KG1 (cell line): ENCODE data around the gene SAMD14.

Experiments used
- DNase-seq: peaks from one replicate; lab custom pipeline; 2025; lab: John Stamatoyannopoulos, UW

The SAMD14 gene

GRCh38 chr17:50165066-50165465, 35.1 kb upstream of the SAMD14 start:
- no peak for DNase-seq

GRCh38 chr17:50164697-50164988, 34.7 kb upstream of the SAMD14 start:
- DNase-seq, result no peak

- DNase-seq, result no peak
These were observed 34.1 kb upstream of the SAMD14 start for GRCh38 chr17:50163843-50164696.

DNA sequence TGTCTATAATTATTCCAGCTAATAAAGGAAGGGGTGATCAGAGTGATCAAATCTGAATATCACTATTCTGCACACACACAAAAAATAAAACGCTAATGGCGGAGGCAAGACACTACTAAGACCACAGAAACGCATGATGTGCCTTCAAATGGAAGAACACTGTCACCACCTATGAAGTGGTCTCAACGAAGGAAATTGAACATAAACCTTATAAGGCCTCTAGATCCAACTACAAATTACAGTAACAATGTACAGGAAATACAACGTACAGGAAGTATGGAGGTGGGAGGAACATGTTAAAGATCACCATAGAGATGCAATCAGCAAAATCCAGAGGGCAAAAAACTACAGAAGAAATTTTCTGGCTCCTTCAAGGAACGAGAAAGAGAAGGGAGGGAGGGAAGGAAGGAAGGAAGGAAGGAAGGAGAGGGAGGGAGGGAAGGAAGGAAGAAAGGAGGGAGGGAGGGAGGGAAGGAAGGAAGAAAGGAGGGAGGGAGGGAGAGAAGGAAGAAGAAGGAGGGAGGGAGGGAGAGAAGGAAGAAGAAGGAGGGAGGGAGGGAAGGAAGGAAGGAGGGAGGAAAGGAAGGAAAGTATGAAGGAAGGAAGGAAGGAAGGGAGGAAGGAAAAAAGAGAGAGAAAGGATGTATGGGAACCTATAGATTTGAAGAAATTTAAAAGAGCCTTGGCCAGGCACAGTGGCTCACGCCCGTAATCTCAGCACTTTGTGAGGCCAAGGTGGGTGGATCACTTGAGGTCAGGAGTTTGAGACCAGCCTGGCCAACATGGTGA, 32.7 kb upstream of the SAMD14 start:
- no peak for DNase-seq

- no peak for DNase-seq
These were observed 31.9 kb upstream of the SAMD14 start for GRCh38 chr17:50161911-50162288.

DNA sequence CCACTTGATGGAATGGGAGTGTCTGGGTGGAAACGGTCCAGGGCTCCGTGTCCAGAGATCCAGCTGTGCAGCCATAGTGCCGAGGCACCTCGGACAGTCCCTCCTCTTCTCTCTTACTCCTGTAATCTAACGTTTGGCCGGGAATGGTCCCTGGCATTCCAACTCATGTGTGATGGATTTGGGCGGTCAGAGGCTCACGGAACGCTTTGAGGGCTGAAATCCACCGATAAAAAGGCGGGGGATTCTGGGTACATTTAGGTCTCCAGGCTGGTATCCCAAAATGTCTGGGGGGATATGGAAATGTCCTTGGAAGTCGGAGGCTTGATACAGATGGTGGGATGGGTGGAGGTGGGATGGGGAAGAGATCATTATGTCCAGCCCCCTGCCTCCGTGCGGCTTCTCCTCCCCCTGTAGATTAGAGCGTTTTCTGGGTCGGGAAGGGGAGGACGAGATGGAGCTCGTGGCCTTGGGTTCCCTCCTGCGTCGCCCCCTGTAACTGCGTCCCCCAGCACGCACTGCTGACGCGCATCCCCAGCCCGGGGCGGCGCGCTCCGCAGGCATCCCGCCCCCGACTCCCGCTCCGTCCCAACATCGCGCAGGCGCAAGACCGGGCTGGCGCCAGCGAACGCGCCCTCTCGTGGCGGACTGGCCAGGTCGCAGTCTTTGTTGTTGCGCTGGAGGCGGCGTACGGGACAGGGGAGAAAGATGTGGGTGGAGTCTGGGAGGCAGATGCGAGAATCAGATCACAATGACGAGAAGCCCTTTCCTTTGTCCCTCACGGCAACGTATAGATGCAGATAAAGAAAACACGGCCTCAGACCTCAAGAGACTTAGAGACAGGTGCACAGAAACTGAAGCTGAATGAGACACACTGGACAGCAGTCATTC, 31.3 kb upstream of the SAMD14 start:
- DNase-seq, result peak; percentile 83

DNA sequence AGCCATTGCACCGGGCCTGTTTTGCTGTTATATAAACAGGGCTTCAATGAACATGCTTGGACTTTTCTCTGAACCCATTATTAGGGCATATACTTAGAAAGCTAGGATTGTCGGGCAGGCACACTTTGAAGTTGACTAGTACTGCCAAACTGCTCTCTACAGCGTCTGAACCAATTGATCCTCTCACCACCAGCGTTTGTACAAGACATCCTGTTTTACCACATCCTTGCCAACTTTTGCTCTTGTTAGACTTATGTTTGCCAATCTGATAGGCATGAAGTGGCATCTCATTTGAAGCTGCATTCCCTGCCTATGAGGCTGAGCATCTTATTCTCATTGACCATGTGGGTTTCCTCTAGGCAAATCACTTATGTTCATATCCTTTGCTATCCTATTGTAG, 27.9 kb upstream of the SAMD14 start:
- DNase-seq, result no peak

- DNase-seq, result no peak
These were observed 25.3 kb upstream of the SAMD14 start for GRCh38 chr17:50155115-50155819.

DNA sequence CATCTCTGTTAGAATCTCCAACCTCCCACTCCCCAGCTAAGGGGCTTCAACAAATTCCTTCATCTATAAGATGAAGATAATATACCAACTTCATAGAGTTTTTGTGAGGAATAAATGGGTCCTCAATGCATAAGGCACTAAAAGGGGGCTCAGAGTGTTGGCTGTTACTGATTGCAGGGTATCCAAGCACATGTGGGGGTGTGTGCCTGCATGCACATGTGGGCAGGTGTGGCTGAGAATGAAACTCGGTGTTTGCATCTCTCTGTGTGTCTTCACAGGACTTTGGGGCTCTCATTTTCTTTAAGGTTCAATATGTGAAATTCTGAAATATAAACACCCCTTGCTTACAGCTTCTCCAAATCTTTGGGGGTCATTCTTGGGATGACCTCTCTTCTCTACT, 24.6 kb upstream of the SAMD14 start:
- DNase-seq, result no peak

- DNase-seq, result no peak
These were observed 24.0 kb upstream of the SAMD14 start for GRCh38 chr17:50153650-50154575.

DNA sequence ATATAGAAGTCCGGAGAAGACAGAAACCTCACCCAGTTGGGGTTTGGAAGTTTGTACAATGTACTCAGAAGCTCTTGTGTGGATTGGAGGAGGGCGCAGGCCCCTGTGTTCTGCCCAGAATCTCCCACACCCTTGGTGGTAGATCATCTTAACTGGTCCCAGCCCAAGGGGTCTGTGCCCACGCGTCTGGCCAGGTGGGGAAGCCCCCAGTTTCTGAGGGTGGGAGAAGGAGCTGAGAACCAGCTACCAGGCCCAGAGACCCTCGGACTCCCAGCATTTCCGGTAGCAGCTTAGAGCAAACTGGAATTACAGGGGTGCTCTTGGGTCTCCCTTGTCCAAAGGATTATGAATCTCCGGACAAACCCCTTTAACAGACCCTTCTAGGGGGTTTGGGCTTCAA, 22.8 kb upstream of the SAMD14 start:
- DNase-seq, result no peak

- DNase-seq, result peak; percentile 64
These were observed 22.1 kb upstream of the SAMD14 start for GRCh38 chr17:50151937-50152547.

GRCh38 chr17:50151041-50151936, 21.3 kb upstream of the SAMD14 start:
- DNase-seq, result peak; percentile 81

- no peak for DNase-seq
These were observed 20.5 kb upstream of the SAMD14 start, which contains the start of gene PPP1R9B for GRCh38 chr17:50150354-50151040. Gene PPP1R9B (minus strand): TSS chr17:50150677. CDS start chr17:50150513, 164 bp downstream.

DNA sequence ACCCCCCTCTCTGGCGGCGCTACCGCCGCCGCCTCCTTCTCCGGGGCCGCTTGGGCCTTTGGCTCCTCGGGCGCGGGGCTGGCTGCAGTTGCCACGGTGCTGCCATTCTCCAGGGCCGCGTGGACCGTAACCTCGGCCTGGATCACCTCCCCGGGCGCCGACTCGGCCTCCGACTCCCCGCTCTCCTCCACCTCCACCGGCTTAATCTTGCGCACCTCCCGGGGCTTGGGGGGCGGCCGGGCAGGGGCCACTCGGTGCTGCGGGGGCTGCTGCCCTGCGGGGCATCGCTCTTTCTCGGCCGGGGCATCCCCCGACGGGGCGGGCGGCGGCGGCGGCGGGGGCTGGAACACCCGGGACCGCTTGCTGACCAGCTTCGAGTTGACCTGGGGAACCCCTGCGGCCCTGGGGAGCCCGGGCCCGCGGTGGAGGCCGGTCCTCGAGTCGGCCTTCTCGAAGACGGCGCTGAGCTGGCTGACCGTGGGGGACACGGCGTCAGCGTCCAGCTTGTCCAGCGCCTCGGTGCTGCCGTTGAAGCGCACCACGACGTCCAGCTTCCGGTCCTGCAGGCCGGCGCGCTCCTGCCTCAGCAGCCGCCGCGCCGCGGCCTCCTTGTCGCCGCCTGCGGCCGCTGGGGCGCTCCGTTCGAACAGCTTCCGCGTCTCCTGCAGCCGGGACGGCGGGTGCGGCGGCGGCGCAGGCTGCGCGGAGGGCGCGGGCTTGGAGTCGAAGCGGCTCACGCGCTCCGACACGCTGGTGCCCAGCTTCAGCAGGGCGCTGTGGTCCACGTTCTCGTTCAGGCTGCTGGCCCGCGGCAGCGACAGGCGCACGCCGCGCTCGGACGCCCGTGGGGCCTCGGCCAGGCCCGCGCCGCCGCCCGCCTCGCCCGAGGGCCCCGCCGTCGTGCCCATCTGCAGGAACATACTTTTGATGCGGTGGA, 19.7 kb upstream of the SAMD14 start:
- no peak for DNase-seq

DNA sequence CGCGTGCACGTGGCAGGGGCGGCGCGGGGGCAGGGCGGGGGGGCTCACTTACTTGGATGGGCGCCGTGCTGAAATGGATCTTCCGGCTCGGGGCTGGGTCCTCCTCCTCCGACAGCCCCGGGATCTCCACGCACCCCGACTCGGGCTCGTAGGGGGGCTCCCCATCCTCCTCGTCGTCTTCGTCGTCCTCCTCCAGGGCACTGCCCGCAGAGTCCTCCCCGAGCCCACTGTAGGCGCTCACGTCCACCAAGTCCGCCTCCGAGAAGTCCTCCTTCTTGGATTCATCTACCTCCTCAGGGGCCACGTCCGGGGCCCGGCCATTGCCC, 19.1 kb upstream of the SAMD14 start:
- no peak for DNase-seq

DNA sequence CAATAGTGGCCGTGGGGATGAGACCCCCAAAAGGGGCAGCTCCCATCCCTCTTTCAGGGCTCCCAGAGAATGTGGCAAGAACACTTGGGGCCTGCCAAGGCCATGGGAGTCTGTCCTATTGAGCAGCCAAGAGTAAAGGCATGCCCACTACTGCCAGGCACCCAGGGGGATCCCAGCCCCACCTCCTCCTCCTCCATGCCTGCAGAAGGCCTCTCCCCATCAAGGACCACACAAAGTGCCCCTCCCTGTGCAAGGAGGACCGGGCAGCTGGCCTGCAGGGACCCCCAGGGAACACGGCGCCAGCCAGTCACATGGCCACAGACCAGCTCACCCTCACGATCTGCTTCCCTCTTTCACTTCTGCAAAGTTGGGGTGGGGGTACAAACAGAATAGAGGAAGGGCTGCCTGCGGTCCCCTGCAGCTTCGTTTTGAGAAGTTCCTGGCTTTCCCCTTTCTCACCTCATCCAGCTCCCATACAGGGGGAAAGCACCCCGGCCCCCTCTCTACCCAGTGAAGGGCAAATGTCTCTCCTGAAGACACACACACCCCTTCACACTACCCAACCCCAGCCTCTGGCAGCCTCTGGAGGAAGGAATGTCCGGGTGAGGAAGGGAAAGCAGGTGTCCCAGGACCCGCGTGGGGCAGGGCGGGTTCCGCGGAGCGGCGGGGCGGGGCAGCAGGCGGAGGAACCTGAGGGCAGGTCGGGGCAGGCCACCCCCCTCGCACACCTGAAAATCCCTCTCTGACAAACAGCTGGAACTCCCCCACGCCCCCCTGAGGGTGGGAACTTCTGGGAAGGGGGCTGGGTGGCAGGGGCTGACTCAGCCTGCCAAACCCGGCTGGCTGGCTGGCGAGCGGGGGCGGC, 18.5 kb upstream of the SAMD14 start:
- DNase-seq, result no peak
